HepG2 (cell line): ENCODE data around the gene DGKG. TPM values are rescaled to one million over a fixed set of nuclear protein-coding genes. Genes with fewer than 3 reads are reported as not detected.

ENCODE experiments used
- CEBPB ChIP-seq: IDR thresholded peaks from 2 replicates; pipeline ENCODE4 v1.6.1; 2011; ENCODE audit warnings: low read depth, low read length, improper control_type of control experiment, borderline replicate concordance
- EEA1 ChIP-seq: sonication (generic); formaldehyde crosslinking; IDR thresholded peaks from 2 replicates; pipeline ENCODE4 v1.5.1; 2020; ENCODE audit warnings: mild to moderate bottlenecking, missing genetic modification reagents, borderline replicate concordance
- EED ChIP-seq: sonication (generic); formaldehyde crosslinking; IDR thresholded peaks from 2 replicates; pipeline ENCODE4 v1.5.0; 2020; ENCODE audit warnings: mild to moderate bottlenecking, missing genetic modification reagents
- ETV6 ChIP-seq: sonication (generic); formaldehyde crosslinking; conservative IDR thresholded peaks from 2 replicates; pipeline ENCODE4 v1.4.0; 2020; ENCODE audit warnings: missing genetic modification reagents
- GTF2F1 ChIP-seq: fragments of 150-350 bp; IDR thresholded peaks from 2 replicates; pipeline ENCODE4 v1.6.1; 2014; ENCODE audit warnings: low read length
- HMG20A ChIP-seq: IDR thresholded peaks from 2 replicates; pipeline ENCODE4 v1.6.1; 2016; ENCODE audit warnings: borderline replicate concordance
- HNRNPLL ChIP-seq: fragments of 200-400 bp; formaldehyde crosslinking; IDR thresholded peaks from 2 replicates; pipeline ENCODE4 v1.6.1; 2017; ENCODE audit warnings: mild to moderate bottlenecking, low read depth, low read length; ENCODE audit not compliant: poor library complexity, severe bottlenecking
- JUND ChIP-seq: sonication (generic); formaldehyde crosslinking; IDR thresholded peaks from 2 replicates; pipeline ENCODE4 v1.8.0; 2022; ENCODE audit warnings: mild to moderate bottlenecking, missing genetic modification reagents
- KAT8 ChIP-seq: IDR thresholded peaks from 2 replicates; pipeline ENCODE4 v1.6.1; 2016; ENCODE audit warnings: missing genetic modification reagents, missing compliant biosample characterization
- MED1 ChIP-seq: sonication (generic); formaldehyde crosslinking; IDR thresholded peaks from 2 replicates; pipeline ENCODE4 v1.4.0; 2020; ENCODE audit warnings: missing genetic modification reagents
- NFYC ChIP-seq: IDR thresholded peaks from 2 replicates; pipeline ENCODE4 v1.6.1; 2016; ENCODE audit warnings: missing genetic modification reagents, missing compliant biosample characterization
- PITX1 ChIP-seq: sonication (generic); formaldehyde crosslinking; IDR thresholded peaks from 2 replicates; pipeline ENCODE4 v1.5.1; 2020; ENCODE audit warnings: mild to moderate bottlenecking, missing genetic modification reagents
- RARA ChIP-seq: IDR thresholded peaks from 2 replicates; pipeline ENCODE4 v1.6.1; 2016; ENCODE audit warnings: missing genetic modification reagents, missing compliant biosample characterization
- RFX5 ChIP-seq: IDR thresholded peaks from 2 replicates; pipeline ENCODE4 v1.6.1; 2011; ENCODE audit warnings: low read depth, low read length, improper control_type of control experiment
- TCF12 ChIP-seq, 2 experiments: fragments of 450-650 bp in 1 of 2; sonication (generic) in 1 of 2; formaldehyde crosslinking in 1 of 2; IDR thresholded peaks; 2 replicates each; pipeline versions ENCODE4 v1.6.1 to v1.8.0; 2017 to 2022; ENCODE audit warnings: antibody characterized with exemption in 1 of 2, mild to moderate bottlenecking in 1 of 2, missing genetic modification reagents in 1 of 2, moderate library complexity in 1 of 2
- ZNF160 ChIP-seq: sonication (generic); formaldehyde crosslinking; IDR thresholded peaks from 2 replicates; pipeline ENCODE4 v1.8.0; 2022; ENCODE audit warnings: mild to moderate bottlenecking, inconsistent platforms, missing genetic modification reagents
- ZNF607 ChIP-seq: sonication (generic); formaldehyde crosslinking; IDR thresholded peaks from 2 replicates; pipeline ENCODE4 v1.5.1; 2020; ENCODE audit warnings: missing genetic modification reagents, mild to moderate bottlenecking, borderline replicate concordance
- polyA plus RNA-seq, 8 experiments: library from polyadenylated mRNA; depleted of rRNA in 3 of 8; stranded (reverse) in 7 of 8; unstranded in 1 of 8; fragments of >200 nt; fragmentation: Illumina TruSeq in 4 of 8; extraction: Trizol in 4 of 8; gene quantifications; 2 replicates each; pipeline versions ENCODE4 v1.2.1 to v1.2.3, GENCODE V29; 2011 to 2016; ENCODE audit warnings: low read depth in 4 of 8, missing spikeins in 1 of 8, mixed read lengths in 1 of 8; ENCODE audit not compliant: insufficient read depth in 1 of 8
- total RNA-seq, 5 experiments: library from RNA; depleted of rRNA; stranded (reverse); fragments of >200 nt; fragmentation: Illumina TruSeq; extraction: Trizol; gene quantifications; 2 replicates each; pipeline ENCODE4 v1.2.3, GENCODE V29; 2016; ENCODE audit warnings: low read depth in 1 of 5
- TF ChIP-seq, protein P1 (sequence below): sonication (generic); formaldehyde crosslinking; IDR thresholded peaks from 2 replicates; pipeline ENCODE4 v1.9.0; 2022; ENCODE audit warnings: missing genetic modification reagents, mild to moderate bottlenecking, borderline replicate concordance
- TF ChIP-seq, protein P2 (sequence below): sonication (generic); formaldehyde crosslinking; conservative IDR thresholded peaks from 2 replicates; pipeline ENCODE4 v1.8.0; 2022; ENCODE audit warnings: low read depth, missing genetic modification reagents
- TF ChIP-seq, protein P3 (sequence below): sonication (generic); formaldehyde crosslinking; IDR thresholded peaks from 2 replicates; pipeline ENCODE4 v1.5.0; 2020; ENCODE audit warnings: mild to moderate bottlenecking, missing genetic modification reagents
- TF ChIP-seq, protein P4 (sequence below): IDR thresholded peaks from 2 replicates; pipeline ENCODE4 v1.6.1; 2016

DGKG gene
- total and polyA plus RNA-seq, 2 of the 13 experiments (the other 11 are each of a cell fraction or from before 2014, with no cell fraction given): 3.8 to 6.2 TPM

DNA sequence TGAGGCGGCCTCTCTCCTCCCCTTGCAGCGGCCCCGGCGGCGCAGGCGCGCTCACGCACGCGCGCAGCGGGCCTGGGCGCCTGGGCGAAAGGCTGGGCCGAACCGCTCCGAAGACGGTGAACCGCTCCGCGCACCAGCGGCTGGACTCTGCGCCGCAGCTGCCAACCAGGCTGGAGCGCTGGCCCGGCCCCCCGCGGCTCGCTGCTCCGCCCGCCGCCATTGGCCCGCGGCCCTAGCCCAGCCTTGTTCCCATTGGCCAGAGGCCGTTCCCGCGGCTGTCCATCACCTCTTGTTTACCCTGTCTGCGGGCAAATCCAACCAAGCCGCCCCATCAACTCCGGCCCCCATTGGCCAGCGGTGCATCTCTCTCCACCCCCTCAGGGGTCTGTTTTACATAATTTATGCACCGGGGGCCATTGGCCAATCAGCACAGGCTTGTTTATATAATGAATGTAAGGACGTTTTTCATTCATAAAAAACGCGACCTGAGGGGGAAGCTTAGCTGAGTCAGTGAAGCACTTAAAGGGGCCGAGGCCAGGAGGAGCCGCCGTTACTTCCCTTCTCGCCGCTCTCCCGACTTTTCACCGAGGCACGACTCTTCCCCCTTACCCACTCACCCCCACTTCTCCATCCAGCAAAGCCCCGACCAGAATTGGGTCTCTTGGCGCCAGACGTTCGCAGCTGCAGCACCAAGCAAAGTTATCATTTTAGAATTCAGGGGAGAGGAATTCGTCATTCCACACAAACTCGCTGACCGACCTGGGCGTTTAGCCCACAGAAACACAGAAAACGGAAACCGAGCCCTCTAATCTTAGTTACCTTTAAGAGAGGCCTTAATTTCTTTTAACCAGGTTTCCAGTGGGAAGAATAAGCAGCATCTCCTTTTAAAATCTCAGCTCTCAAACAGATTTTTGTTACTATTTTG is 252.8 kb downstream of the DGKG start, which contains the start of gene ETV5 (continued):
- TF ChIP-seq, protein P1, sequence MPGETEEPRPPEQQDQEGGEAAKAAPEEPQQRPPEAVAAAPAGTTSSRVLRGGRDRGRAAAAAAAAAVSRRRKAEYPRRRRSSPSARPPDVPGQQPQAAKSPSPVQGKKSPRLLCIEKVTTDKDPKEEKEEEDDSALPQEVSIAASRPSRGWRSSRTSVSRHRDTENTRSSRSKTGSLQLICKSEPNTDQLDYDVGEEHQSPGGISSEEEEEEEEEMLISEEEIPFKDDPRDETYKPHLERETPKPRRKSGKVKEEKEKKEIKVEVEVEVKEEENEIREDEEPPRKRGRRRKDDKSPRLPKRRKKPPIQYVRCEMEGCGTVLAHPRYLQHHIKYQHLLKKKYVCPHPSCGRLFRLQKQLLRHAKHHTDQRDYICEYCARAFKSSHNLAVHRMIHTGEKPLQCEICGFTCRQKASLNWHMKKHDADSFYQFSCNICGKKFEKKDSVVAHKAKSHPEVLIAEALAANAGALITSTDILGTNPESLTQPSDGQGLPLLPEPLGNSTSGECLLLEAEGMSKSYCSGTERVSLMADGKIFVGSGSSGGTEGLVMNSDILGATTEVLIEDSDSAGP (CRISPR knock-in tag): peak; percentile 99
- TF ChIP-seq GTF2F1 (peak; percentile 65; the same call in 1 of the 2 replicates), KAT8 (peak; percentile 43; the same call in 1 of the 2 replicates), RFX5 (peak; percentile 14; the same call in 1 of the 2 replicates), RARA (CRISPR knock-in tag) (peak; percentile 50), ZNF607 (peak; percentile 63; the same call in 1 of the 2 replicates), CEBPB (peak; percentile 30; the same call in 1 of the 2 replicates), NFYC (CRISPR knock-in tag) (peak; percentile 96), TCF12 (IDR thresholded peaks at IDR 0.05) (no peak), TCF12 (CRISPR knock-in tag; IDR thresholded peaks at IDR 0.05) (0 out of 2 replicates have a peak, but pooled peaks have one; percentile 48), HMG20A (CRISPR knock-in tag) (no peak; the same call in 1 of the 2 replicates), EED (CRISPR knock-in tag) (no peak), JUND (CRISPR knock-in tag) (no peak), MED1 (CRISPR knock-in tag) (peak; percentile 71), ZNF160 (CRISPR knock-in tag) (peak; percentile 61; the same call in 1 of the 2 replicates), PITX1 (peak; percentile 13; the same call in 1 of the 2 replicates), ETV6 (CRISPR knock-in tag) (no peak; the same call in 1 of the 2 replicates), EEA1 (CRISPR knock-in tag) (peak; percentile 48; the same call in 1 of the 2 replicates), HNRNPLL (peak; percentile 81)
- TF ChIP-seq, protein P2, sequence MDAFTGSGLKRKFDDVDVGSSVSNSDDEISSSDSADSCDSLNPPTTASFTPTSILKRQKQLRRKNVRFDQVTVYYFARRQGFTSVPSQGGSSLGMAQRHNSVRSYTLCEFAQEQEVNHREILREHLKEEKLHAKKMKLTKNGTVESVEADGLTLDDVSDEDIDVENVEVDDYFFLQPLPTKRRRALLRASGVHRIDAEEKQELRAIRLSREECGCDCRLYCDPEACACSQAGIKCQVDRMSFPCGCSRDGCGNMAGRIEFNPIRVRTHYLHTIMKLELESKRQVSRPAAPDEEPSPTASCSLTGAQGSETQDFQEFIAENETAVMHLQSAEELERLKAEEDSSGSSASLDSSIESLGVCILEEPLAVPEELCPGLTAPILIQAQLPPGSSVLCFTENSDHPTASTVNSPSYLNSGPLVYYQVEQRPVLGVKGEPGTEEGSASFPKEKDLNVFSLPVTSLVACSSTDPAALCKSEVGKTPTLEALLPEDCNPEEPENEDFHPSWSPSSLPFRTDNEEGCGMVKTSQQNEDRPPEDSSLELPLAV: no peak
- TF ChIP-seq, protein P3, sequence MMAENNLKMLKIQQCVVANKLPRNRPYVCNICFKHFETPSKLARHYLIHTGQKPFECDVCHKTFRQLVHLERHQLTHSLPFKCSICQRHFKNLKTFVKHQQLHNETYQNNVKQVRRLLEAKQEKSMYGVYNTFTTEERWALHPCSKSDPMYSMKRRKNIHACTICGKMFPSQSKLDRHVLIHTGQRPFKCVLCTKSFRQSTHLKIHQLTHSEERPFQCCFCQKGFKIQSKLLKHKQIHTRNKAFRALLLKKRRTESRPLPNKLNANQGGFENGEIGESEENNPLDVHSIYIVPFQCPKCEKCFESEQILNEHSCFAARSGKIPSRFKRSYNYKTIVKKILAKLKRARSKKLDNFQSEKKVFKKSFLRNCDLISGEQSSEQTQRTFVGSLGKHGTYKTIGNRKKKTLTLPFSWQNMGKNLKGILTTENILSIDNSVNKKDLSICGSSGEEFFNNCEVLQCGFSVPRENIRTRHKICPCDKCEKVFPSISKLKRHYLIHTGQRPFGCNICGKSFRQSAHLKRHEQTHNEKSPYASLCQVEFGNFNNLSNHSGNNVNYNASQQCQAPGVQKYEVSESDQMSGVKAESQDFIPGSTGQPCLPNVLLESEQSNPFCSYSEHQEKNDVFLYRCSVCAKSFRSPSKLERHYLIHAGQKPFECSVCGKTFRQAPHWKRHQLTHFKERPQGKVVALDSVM (CRISPR knock-in tag): peak; percentile 7; the same call in 1 of the 2 replicates
- TF ChIP-seq, protein P4, sequence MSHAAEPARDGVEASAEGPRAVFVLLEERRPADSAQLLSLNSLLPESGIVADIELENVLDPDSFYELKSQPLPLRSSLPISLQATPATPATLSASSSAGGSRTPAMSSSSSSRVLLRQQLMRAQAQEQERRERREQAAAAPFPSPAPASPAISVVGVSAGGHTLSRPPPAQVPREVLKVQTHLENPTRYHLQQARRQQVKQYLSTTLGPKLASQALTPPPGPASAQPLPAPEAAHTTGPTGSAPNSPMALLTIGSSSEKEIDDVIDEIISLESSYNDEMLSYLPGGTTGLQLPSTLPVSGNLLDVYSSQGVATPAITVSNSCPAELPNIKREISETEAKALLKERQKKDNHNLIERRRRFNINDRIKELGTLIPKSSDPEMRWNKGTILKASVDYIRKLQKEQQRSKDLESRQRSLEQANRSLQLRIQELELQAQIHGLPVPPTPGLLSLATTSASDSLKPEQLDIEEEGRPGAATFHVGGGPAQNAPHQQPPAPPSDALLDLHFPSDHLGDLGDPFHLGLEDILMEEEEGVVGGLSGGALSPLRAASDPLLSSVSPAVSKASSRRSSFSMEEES (CRISPR knock-in tag): 0 out of 2 replicates have a peak, but pooled peaks have one; percentile 10
